Panc1 (cell line): ENCODE measurements around the gene MAPK10. TPM values are rescaled to one million over a fixed set of nuclear protein-coding genes. Genes with fewer than 3 reads are reported as not detected.

Experiments used
- ATAC-seq: fragments of 200-7000 bp; cut with Tn5 transposase; 2 replicates; pipeline ENCODE4 v1.9.1; 2020; ENCODE audit warnings: mild to moderate bottlenecking, moderate library complexity
- BruUV-seq: library from RNA; stranded (reverse); fragments of 400-500 nt; replicated peaks from 2 replicates; lab custom pipeline; 2021; lab: Mats Ljungman, UMichigan
- CTCF ChIA-PET: fragments of 300-600 bp; sonication (Branson Sonifier 250); formaldehyde crosslinking; loops from one replicate; lab custom pipeline; 2022; ENCODE audit warnings: antibody characterized with exemption; lab: Charles Lee
- POLR2A ChIA-PET: fragments of 300-600 bp; sonication (Branson Sonifier 250); formaldehyde crosslinking; loops from one replicate; lab custom pipeline; 2022; ENCODE audit warnings: antibody characterized with exemption; lab: Charles Lee
- DNase-seq: peaks from one replicate; pipeline ENCODE4 v3.0.0-alpha.2; 2010; ENCODE audit warnings: low read depth, low spot score
- H3K27ac ChIP-seq: 2 replicates; pipeline ENCODE4 v1.5.1; 2011; ENCODE audit warnings: mild to moderate bottlenecking, low read length, inconsistent platforms
- H3K27me3 ChIP-seq: fragments of 200-500 bp; sonication (Bioruptor generic); 2 replicates; pipeline ENCODE4 v1.6.0; 2014; ENCODE audit warnings: low read length, inconsistent platforms; ENCODE audit not compliant: control insufficient read depth, insufficient read depth
- H3K36me3 ChIP-seq: fragments of 200-500 bp; sonication (Bioruptor generic); 2 replicates; pipeline ENCODE4 v1.5.1; 2014; ENCODE audit warnings: inconsistent platforms, mild to moderate bottlenecking, low read length, moderate library complexity; ENCODE audit not compliant: control insufficient read depth, insufficient read depth
- H3K4me1 ChIP-seq: 2 replicates; pipeline ENCODE4 v1.5.1; 2011; ENCODE audit warnings: inconsistent platforms, mild to moderate bottlenecking, low read length, moderate library complexity; ENCODE audit not compliant: control insufficient read depth, insufficient read depth
- H3K4me3 ChIP-seq, 2 experiments: 2 replicates each; pipeline ENCODE4 v1.5.1; 2011 to 2012; ENCODE audit warnings: low read depth in 2 of 2, low read length in 2 of 2, mild to moderate bottlenecking in 2 of 2, inconsistent platforms in 1 of 2, moderate library complexity in 1 of 2
- H3K9me3 ChIP-seq: fragments of 200-500 bp; sonication (Bioruptor generic); 2 replicates; pipeline ENCODE4 v1.5.1; 2014; ENCODE audit warnings: low read depth, mild to moderate bottlenecking, inconsistent platforms, low read length, moderate library complexity; ENCODE audit not compliant: control insufficient read depth, insufficient read depth
- POLR2AphosphoS5 ChIP-seq: IDR thresholded peaks from 2 replicates; pipeline ENCODE4 v1.6.1; 2012; ENCODE audit warnings: mild to moderate bottlenecking, low read depth, low read length, moderate library complexity
- REST ChIP-seq, 2 experiments: IDR thresholded peaks; 2 replicates each; pipeline ENCODE4 v1.6.1; 2011 to 2012; ENCODE audit warnings: low read depth in 2 of 2, control low read depth in 1 of 2, low read length in 1 of 2, mild to moderate bottlenecking in 1 of 2, moderate library complexity in 1 of 2; ENCODE audit not compliant: insufficient read depth in 1 of 2
- SIN3A ChIP-seq: IDR thresholded peaks from 2 replicates; pipeline ENCODE4 v1.6.1; 2012; ENCODE audit warnings: low read depth, mild to moderate bottlenecking, low read length, moderate library complexity, borderline replicate concordance; ENCODE audit not compliant: insufficient read depth
- TCF7L2 ChIP-seq: IDR thresholded peaks from 2 replicates; pipeline ENCODE4 v1.6.1; 2011; ENCODE audit warnings: mild to moderate bottlenecking, low read depth, low read length, inconsistent platforms
- in situ Hi-C: cut with HindIII; loops from 2 replicates; pipeline ENCODE4 v1.10.0; 2016; ENCODE audit warnings: low sequenced_read_pairs, low pct_unique_long_range_greater_than_20kb
- intact Hi-C: fragments of 100-400 bp; cut with micrococcal nuclease; formaldehyde crosslinking; loops from one replicate; pipeline ENCODE4 v1.10.0; 2022; ENCODE audit not compliant: unreplicated experiment
- total RNA-seq: library from RNA; stranded (reverse); gene quantifications from one replicate; pipeline ENCODE4 v1.2.1, GENCODE V29; 2021; ENCODE audit not compliant: unreplicated experiment
- TF ChIP-seq, protein P1 (sequence below): fragments of 450-650 bp; IDR thresholded peaks from 2 replicates; pipeline ENCODE4 v1.5.1; 2017; ENCODE audit warnings: mild to moderate bottlenecking

MAPK10 gene
- total RNA-seq, 1 experiment from 2014 or later, result 0.85 TPM

GRCh38 chr4:86264241-86264640 lies 95.6 kb downstream of the MAPK10 start:
- ATAC-seq, result no peak

GRCh38 chr4:86261636-86262035 lies 98.2 kb downstream of the MAPK10 start:
- Histone ChIP-seq H3K27me3 (no peaks in the 10 kb centered on the region), H3K4me3 (no peak overlapping the region), H3K9me3 (no peaks in the 10 kb centered on the region), H3K4me1 (no peaks in the 10 kb centered on the region), H3K27ac (no peak overlapping the region), H3K36me3 (no peaks in the 10 kb centered on the region)
- no peak for TF ChIP-seq POLR2AphosphoS5
- TF ChIP-seq TCF7L2, result no peak
- TF ChIP-seq, protein P1, sequence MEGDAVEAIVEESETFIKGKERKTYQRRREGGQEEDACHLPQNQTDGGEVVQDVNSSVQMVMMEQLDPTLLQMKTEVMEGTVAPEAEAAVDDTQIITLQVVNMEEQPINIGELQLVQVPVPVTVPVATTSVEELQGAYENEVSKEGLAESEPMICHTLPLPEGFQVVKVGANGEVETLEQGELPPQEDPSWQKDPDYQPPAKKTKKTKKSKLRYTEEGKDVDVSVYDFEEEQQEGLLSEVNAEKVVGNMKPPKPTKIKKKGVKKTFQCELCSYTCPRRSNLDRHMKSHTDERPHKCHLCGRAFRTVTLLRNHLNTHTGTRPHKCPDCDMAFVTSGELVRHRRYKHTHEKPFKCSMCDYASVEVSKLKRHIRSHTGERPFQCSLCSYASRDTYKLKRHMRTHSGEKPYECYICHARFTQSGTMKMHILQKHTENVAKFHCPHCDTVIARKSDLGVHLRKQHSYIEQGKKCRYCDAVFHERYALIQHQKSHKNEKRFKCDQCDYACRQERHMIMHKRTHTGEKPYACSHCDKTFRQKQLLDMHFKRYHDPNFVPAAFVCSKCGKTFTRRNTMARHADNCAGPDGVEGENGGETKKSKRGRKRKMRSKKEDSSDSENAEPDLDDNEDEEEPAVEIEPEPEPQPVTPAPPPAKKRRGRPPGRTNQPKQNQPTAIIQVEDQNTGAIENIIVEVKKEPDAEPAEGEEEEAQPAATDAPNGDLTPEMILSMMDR, result no peak
- TF ChIP-seq REST (IDR thresholded peaks at IDR 0.05; ENCODE audit: insufficient read depth in 1 of 2, low read depth in 2 of 2, low read length in 1 of 2), result no peak
- no peak for TF ChIP-seq SIN3A
- ChIA-PET POLR2A (no interaction called here), CTCF (no interaction called here)
- DNase-seq (no peak), ATAC-seq (no peak)
- in situ Hi-C loops, result no loop called here
- intact Hi-C loops, result no loop called here
- no TSS peak for BruUV-seq

More at GRCh38 chr4:86264241-86264640, 95.6 kb downstream of the MAPK10 start:
- no peak for DNase-seq
- Histone ChIP-seq H3K9me3 (no peaks in the 10 kb centered on the region), H3K36me3 (no peaks in the 10 kb centered on the region), H3K27me3 (no peaks in the 10 kb centered on the region), H3K4me3 (no peak overlapping the region), H3K4me1 (no peaks in the 10 kb centered on the region), H3K27ac (no peak overlapping the region)
- CTCF ChIA-PET, result no interaction called here
- in situ Hi-C loops, result no loop called here
- no TSS peak for BruUV-seq
- intact Hi-C loops, result no loop called here
- TF ChIP-seq POLR2AphosphoS5 (no peak), SIN3A (no peak), REST (IDR thresholded peaks at IDR 0.05; ENCODE audit: insufficient read depth in 1 of 2, low read depth in 2 of 2, low read length in 1 of 2) (no peak), TCF7L2 (no peak)
- TF ChIP-seq, protein P1, result no peak
- POLR2A ChIA-PET, result no interaction called here
